Tibial artery (tissue), 4 donors: ENCODE data around the gene ICA1.

Experiments used
- DNase-seq, 2 donors: peaks; one replicate each; pipeline ENCODE4 v3.0.0-alpha.2; 2019
- H3K27ac ChIP-seq, 2 donors: fragments of 200-600 bp; sonication (generic) in 1 of 2; 1 replicate in 1 of 2; 2 replicates in 1 of 2; pipeline ENCODE4 v1.5.1; 2018 to 2019; ENCODE audit warnings: mild to moderate bottlenecking in 1 of 2
- H3K27me3 ChIP-seq, 2 donors: fragments of 200-600 bp; sonication (generic) in 1 of 2; one replicate each; pipeline versions ENCODE4 v1.5.1 to v1.6.0; 2016 to 2019
- H3K36me3 ChIP-seq, 3 donors: fragments of 200-600 bp; sonication (generic) in 2 of 3; one replicate each; pipeline ENCODE4 v1.5.1; 2016 to 2019; ENCODE audit warnings: mild to moderate bottlenecking in 2 of 3
- H3K4me1 ChIP-seq, 4 donors: fragments of 200-600 bp; sonication (generic) in 2 of 4; 1 replicate in 3 of 4; 2 replicates in 1 of 4; pipeline ENCODE4 v1.5.1; 2016 to 2019
- H3K4me3 ChIP-seq, 2 donors: fragments of 200-600 bp; sonication (generic) in 1 of 2; 1 replicate in 1 of 2; 2 replicates in 1 of 2; pipeline ENCODE4 v1.5.1; 2018 to 2019; ENCODE audit warnings: mild to moderate bottlenecking in 2 of 2
- H3K9me3 ChIP-seq, 3 donors: fragments of 200-600 bp; sonication (generic) in 1 of 3; one replicate each; pipeline ENCODE4 v1.5.1; 2016 to 2019
- CTCF ChIP-seq, 2 experiments: fragments of 200-600 bp in 1 of 2; fragments of 450-650 bp in 1 of 2; IDR thresholded peaks; one replicate each; pipeline ENCODE4 v1.5.1; 2017 to 2019; ENCODE audit warnings: antibody characterized with exemption in 2 of 2, mild to moderate bottlenecking in 1 of 2, moderate library complexity in 1 of 2
- intact Hi-C: fragments of 100-400 bp; cut with DNase I; formaldehyde crosslinking; loops from one replicate; pipeline ENCODE4 v1.15.0; 2023; ENCODE audit warnings: low total_unique reads

ICA1 gene

GRCh38 chr7:8159595-8159994 is 102.4 kb downstream of the ICA1 start:
- no peaks in the 10 kb centered on the region for H3K27me3 ChIP-seq
- TF ChIP-seq CTCF (IDR thresholded peaks at IDR 0.05): no peak
- no peaks in the 10 kb centered on the region for H3K9me3 ChIP-seq
- no peaks in the 10 kb centered on the region for H3K4me1 ChIP-seq
- intact Hi-C loops: no loop called here
- H3K36me3 ChIP-seq: no peaks in the 10 kb centered on the region
- no peak for DNase-seq
- no peak overlapping the region for H3K27ac ChIP-seq
- H3K4me3 ChIP-seq: no peak overlapping the region

- intact Hi-C loops: no loop called here
- TF ChIP-seq CTCF (IDR thresholded peaks at IDR 0.05): no peak
- Histone ChIP-seq H3K4me1 (no peaks in the 10 kb centered on the region), H3K27me3 (no peaks in the 10 kb centered on the region), H3K27ac (no peak overlapping the region), H3K9me3 (no peaks in the 10 kb centered on the region), H3K4me3 (no peak overlapping the region), H3K36me3 (no peaks in the 10 kb centered on the region)
- no peak for DNase-seq
These were observed 104.7 kb downstream of the ICA1 start for GRCh38 chr7:8157296-8157695.

GRCh38 chr7:8155836-8156235 is 106.1 kb downstream of the ICA1 start:
- no peaks in the 10 kb centered on the region for H3K9me3 ChIP-seq
- no peak for TF ChIP-seq CTCF (IDR thresholded peaks at IDR 0.05)
- H3K36me3 ChIP-seq: no peaks in the 10 kb centered on the region
- intact Hi-C loops: no loop called here
- H3K4me3 ChIP-seq: no peak overlapping the region
- DNase-seq: no peak
- no peaks in the 10 kb centered on the region for H3K4me1 ChIP-seq
- no peaks in the 10 kb centered on the region for H3K27me3 ChIP-seq
- no peak overlapping the region for H3K27ac ChIP-seq

- H3K4me3 ChIP-seq: no peak overlapping the region
- no peak overlapping the region for H3K27ac ChIP-seq
- no peaks in the 10 kb centered on the region for H3K9me3 ChIP-seq
- H3K27me3 ChIP-seq: no peaks in the 10 kb centered on the region
- no peaks in the 10 kb centered on the region for H3K4me1 ChIP-seq
- no peak for TF ChIP-seq CTCF (IDR thresholded peaks at IDR 0.05)
- DNase-seq: no peak
- H3K36me3 ChIP-seq: no peaks in the 10 kb centered on the region
- intact Hi-C loops: no loop called here
These were observed 107.7 kb downstream of the ICA1 start for GRCh38 chr7:8154272-8154671.

- H3K27me3 ChIP-seq: no peaks in the 10 kb centered on the region
- no peak for DNase-seq
- no peaks in the 10 kb centered on the region for H3K9me3 ChIP-seq
- H3K4me3 ChIP-seq: no peak overlapping the region
- H3K36me3 ChIP-seq: no peaks in the 10 kb centered on the region
- no peak for TF ChIP-seq CTCF (IDR thresholded peaks at IDR 0.05)
- no peak overlapping the region for H3K27ac ChIP-seq
- no peaks in the 10 kb centered on the region for H3K4me1 ChIP-seq
- intact Hi-C loops: no loop called here
These were observed 109.3 kb downstream of the ICA1 start for GRCh38 chr7:8152489-8153192.
